GM23248 (cell line): ENCODE measurements around the gene E2F1.

Experiments used
- EZH2 ChIP-seq: fragments of 200-600 bp; sonication (generic); IDR thresholded peaks from 2 replicates; pipeline ENCODE4 v1.6.1; 2018; ENCODE audit warnings: antibody characterized with exemption, mild to moderate bottlenecking; ENCODE audit not compliant: insufficient read depth, poor library complexity, severe bottlenecking
- EZH2phosphoT487 ChIP-seq: fragments of 200-600 bp; sonication (generic); IDR thresholded peaks from 2 replicates; pipeline ENCODE4 v1.6.1; 2018; ENCODE audit warnings: antibody characterized with exemption, moderate library complexity, mild to moderate bottlenecking, low read depth; ENCODE audit not compliant: insufficient read depth

- no peak for TF ChIP-seq EZH2
- no peak for TF ChIP-seq EZH2phosphoT487
These were observed 5.5 kb downstream of the E2F1 start for GRCh38 chr20:33680686-33681085.
